Lower lobe of right lung (tissue), 2 donors: ENCODE results near the gene MAML3. TPM values are rescaled to one million over a fixed set of nuclear protein-coding genes. Genes with fewer than 3 reads are reported as not detected.

ENCODE experiments used
- ATAC-seq, 2 donors: fragments of 200-7000 bp; cut with Tn5 transposase; one replicate each; pipeline ENCODE4 v1.9.1; 2020 to 2022; ENCODE audit warnings: mild to moderate bottlenecking in 2 of 2, moderate library complexity in 2 of 2
- DNase-seq: peaks from one replicate; pipeline ENCODE4 v3.0.0-alpha.2; 2020
- H3K27ac ChIP-seq: fragments of 200-600 bp; one replicate; pipeline ENCODE4 v1.8.0; 2022
- H3K27me3 ChIP-seq: fragments of 200-600 bp; one replicate; pipeline ENCODE4 v1.8.0; 2022; ENCODE audit warnings: low read depth
- H3K36me3 ChIP-seq: fragments of 200-600 bp; one replicate; pipeline ENCODE4 v1.8.0; 2022; ENCODE audit warnings: mild to moderate bottlenecking
- H3K4me1 ChIP-seq: fragments of 200-600 bp; one replicate; pipeline ENCODE4 v1.8.0; 2022
- H3K4me3 ChIP-seq: fragments of 200-600 bp; one replicate; pipeline ENCODE4 v1.8.0; 2022; ENCODE audit warnings: mild to moderate bottlenecking
- H3K9me3 ChIP-seq: fragments of 200-600 bp; one replicate; pipeline ENCODE4 v1.8.0; 2022
- CTCF ChIP-seq: fragments of 200-600 bp; IDR thresholded peaks from one replicate; pipeline ENCODE4 v1.8.0; 2022; ENCODE audit warnings: antibody characterized with exemption, mild to moderate bottlenecking
- intact Hi-C: fragments of 100-400 bp; cut with DNase I; formaldehyde crosslinking; loops from one replicate; pipeline ENCODE4 v1.11.0; 2022
- total RNA-seq: library from RNA; stranded (reverse); fragmentation: NEBNext Ultra II Directional; extraction: Animal tissue kit (Norgen Biotek cat#: 25700); gene quantifications from one replicate; pipeline ENCODE4 v1.2.1, GENCODE V29; 2021
- donor health status: DM: no; HTN: yes; CAD: no; lungs with severe emphysema.

MAML3 gene
- total RNA-seq, 1 donor from 2014 or later = 12.5 TPM

GRCh38 chr4:140085881-140086280 is 68.1 kb downstream of the MAML3 start:
- intact Hi-C loops = no loop called here
- H3K4me1 ChIP-seq = peaks cover 56% of the 10 kb centered on the region
- H3K27me3 ChIP-seq = no peaks in the 10 kb centered on the region
- no peak for DNase-seq
- H3K27ac ChIP-seq = no peak overlapping the region
- H3K9me3 ChIP-seq = no peaks in the 10 kb centered on the region
- no peak for TF ChIP-seq CTCF
- ATAC-seq = peak in 1 of 2 donors; percentile 35
- no peaks in the 10 kb centered on the region for H3K36me3 ChIP-seq
- H3K4me3 ChIP-seq = no peak overlapping the region

GRCh38 chr4:140085062-140085622 is 68.8 kb downstream of the MAML3 start:
- no peak overlapping the region for H3K4me3 ChIP-seq
- peak; percentile 40 to 56 for ATAC-seq

GRCh38 chr4:140084385-140084784 is 69.6 kb downstream of the MAML3 start:
- H3K4me3 ChIP-seq = no peak overlapping the region
- ATAC-seq (no peak), DNase-seq (no peak)
- intact Hi-C loops = no loop called here
- no peak overlapping the region for H3K27ac ChIP-seq
- H3K27me3 ChIP-seq = no peaks in the 10 kb centered on the region
- H3K36me3 ChIP-seq = no peaks in the 10 kb centered on the region
- H3K9me3 ChIP-seq = no peaks in the 10 kb centered on the region
- no peak for TF ChIP-seq CTCF
- H3K4me1 ChIP-seq = peaks cover 57% of the 10 kb centered on the region

More at GRCh38 chr4:140085062-140085622, 68.8 kb downstream of the MAML3 start:
- DNase-seq = no peak
- Histone ChIP-seq H3K27ac (no peak overlapping the region), H3K36me3 (no peaks in the 10 kb centered on the region), H3K4me1 (peaks cover 51% of the 10 kb centered on the region), H3K9me3 (no peaks in the 10 kb centered on the region), H3K27me3 (no peaks in the 10 kb centered on the region)
- intact Hi-C loops = no loop called here
- TF ChIP-seq CTCF = no peak

- ATAC-seq = no peak
- Histone ChIP-seq H3K4me1 (peaks cover 53% of the 10 kb centered on the region), H3K9me3 (no peaks in the 10 kb centered on the region), H3K4me3 (no peak overlapping the region), H3K27me3 (no peaks in the 10 kb centered on the region), H3K36me3 (no peaks in the 10 kb centered on the region), H3K27ac (peak overlapping the region; percentile 32)
- no peak for DNase-seq
- no peak for TF ChIP-seq CTCF
- intact Hi-C loops = no loop called here
Observed at GRCh38 chr4:140082391-140082755, 71.6 kb downstream of the MAML3 start.

GRCh38 chr4:140081641-140082390 is 72.2 kb downstream of the MAML3 start:
- Histone ChIP-seq H3K9me3 (no peaks in the 10 kb centered on the region), H3K4me3 (no peak overlapping the region), H3K27ac (peak overlapping the region; percentile 32), H3K36me3 (no peaks in the 10 kb centered on the region), H3K4me1 (peaks cover 53% of the 10 kb centered on the region), H3K27me3 (no peaks in the 10 kb centered on the region)
- TF ChIP-seq CTCF = no peak
- intact Hi-C loops = no loop called here
- DNase-seq (no peak), ATAC-seq (no peak)
